ENCODE data around the gene ANKRD52. TPM values are rescaled to one million over a fixed set of nuclear protein-coding genes. Genes with fewer than 3 reads are reported as not detected.
A peak's percentile ranks its signal among the peaks of the same experiment; 100 is the strongest.

ANKRD52 gene
- total and polyA plus RNA-seq, 9 of the 15 experiments (the other 6 are each of a cell fraction or from before 2014, with no cell fraction given) = 0.52 to 46.8 (median 7.9) TPM

DNA sequence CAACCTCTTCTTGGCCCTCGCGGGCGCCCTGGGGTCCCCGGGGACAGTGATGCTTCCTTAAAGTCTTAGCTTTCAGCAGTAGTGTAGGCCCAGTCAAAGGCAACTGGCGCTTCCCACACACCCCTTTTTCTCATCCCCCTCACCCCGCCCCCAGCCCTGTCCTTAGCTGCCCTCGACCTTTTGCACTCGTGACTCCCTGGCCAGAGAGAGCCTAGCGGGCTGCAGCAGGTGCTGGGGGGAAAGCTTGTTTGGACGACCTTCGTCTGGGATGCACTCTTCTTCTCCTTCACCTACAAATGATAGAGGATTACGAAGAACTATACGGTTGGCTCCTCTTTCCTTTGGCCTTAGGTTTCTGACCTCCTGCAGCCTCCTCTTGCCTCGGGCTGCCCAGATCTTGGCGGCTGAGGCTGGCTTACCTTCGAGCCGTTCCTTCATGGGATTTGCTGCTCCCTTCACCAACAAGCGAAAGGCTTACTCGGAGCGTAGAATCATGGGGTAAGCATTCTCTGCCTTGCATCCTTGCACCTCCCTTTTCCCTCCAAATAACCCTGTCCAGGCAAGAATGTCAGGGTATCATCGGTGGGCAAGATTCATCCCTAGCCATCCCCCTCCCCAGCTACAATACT lies 9.4 kb upstream of the ANKRD52 start (continued):
- TF ChIP-seq, protein P1, sequence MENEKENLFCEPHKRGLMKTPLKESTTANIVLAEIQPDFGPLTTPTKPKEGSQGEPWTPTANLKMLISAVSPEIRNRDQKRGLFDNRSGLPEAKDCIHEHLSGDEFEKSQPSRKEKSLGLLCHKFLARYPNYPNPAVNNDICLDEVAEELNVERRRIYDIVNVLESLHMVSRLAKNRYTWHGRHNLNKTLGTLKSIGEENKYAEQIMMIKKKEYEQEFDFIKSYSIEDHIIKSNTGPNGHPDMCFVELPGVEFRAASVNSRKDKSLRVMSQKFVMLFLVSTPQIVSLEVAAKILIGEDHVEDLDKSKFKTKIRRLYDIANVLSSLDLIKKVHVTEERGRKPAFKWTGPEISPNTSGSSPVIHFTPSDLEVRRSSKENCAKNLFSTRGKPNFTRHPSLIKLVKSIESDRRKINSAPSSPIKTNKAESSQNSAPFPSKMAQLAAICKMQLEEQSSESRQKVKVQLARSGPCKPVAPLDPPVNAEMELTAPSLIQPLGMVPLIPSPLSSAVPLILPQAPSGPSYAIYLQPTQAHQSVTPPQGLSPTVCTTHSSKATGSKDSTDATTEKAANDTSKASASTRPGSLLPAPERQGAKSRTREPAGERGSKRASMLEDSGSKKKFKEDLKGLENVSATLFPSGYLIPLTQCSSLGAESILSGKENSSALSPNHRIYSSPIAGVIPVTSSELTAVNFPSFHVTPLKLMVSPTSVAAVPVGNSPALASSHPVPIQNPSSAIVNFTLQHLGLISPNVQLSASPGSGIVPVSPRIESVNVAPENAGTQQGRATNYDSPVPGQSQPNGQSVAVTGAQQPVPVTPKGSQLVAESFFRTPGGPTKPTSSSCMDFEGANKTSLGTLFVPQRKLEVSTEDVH (IDR thresholded peaks at IDR 0.05; ENCODE audit: low read depth, partially characterized antibody) = no peak
- TF ChIP-seq, protein P2, sequence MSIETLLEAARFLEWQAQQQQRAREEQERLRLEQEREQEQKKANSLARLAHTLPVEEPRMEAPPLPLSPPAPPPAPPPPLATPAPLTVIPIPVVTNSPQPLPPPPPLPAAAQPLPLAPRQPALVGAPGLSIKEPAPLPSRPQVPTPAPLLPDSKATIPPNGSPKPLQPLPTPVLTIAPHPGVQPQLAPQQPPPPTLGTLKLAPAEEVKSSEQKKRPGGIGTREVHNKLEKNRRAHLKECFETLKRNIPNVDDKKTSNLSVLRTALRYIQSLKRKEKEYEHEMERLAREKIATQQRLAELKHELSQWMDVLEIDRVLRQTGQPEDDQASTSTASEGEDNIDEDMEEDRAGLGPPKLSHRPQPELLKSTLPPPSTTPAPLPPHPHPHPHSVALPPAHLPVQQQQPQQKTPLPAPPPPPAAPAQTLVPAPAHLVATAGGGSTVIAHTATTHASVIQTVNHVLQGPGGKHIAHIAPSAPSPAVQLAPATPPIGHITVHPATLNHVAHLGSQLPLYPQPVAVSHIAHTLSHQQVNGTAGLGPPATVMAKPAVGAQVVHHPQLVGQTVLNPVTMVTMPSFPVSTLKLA (conservative IDR thresholded peaks at IDR 0.05) = no peak
- TF ChIP-seq, protein P3, sequence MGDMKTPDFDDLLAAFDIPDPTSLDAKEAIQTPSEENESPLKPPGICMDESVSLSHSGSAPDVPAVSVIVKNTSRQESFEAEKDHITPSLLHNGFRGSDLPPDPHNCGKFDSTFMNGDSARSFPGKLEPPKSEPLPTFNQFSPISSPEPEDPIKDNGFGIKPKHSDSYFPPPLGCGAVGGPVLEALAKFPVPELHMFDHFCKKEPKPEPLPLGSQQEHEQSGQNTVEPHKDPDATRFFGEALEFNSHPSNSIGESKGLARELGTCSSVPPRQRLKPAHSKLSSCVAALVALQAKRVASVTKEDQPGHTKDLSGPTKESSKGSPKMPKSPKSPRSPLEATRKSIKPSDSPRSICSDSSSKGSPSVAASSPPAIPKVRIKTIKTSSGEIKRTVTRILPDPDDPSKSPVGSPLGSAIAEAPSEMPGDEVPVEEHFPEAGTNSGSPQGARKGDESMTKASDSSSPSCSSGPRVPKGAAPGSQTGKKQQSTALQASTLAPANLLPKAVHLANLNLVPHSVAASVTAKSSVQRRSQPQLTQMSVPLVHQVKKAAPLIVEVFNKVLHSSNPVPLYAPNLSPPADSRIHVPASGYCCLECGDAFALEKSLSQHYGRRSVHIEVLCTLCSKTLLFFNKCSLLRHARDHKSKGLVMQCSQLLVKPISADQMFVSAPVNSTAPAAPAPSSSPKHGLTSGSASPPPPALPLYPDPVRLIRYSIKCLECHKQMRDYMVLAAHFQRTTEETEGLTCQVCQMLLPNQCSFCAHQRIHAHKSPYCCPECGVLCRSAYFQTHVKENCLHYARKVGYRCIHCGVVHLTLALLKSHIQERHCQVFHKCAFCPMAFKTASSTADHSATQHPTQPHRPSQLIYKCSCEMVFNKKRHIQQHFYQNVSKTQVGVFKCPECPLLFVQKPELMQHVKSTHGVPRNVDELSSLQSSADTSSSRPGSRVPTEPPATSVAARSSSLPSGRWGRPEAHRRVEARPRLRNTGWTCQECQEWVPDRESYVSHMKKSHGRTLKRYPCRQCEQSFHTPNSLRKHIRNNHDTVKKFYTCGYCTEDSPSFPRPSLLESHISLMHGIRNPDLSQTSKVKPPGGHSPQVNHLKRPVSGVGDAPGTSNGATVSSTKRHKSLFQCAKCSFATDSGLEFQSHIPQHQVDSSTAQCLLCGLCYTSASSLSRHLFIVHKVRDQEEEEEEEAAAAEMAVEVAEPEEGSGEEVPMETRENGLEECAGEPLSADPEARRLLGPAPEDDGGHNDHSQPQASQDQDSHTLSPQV (IDR thresholded peaks at IDR 0.05) = 0 out of 2 replicates have a peak, but pooled peaks have one; percentile 8
- TF ChIP-seq RFX5 (IDR thresholded peaks at IDR 0.05; ENCODE audit: low read depth, low read length) = no peak
- TF ChIP-seq TAF9B (IDR thresholded peaks at IDR 0.05; ENCODE audit: partially characterized antibody) = no peak
- TF ChIP-seq NFIC (IDR thresholded peaks at IDR 0.05) = no peak
- TF ChIP-seq ZNF57 (CRISPR knock-in tag; IDR thresholded peaks at IDR 0.05) = no peak
- TF ChIP-seq, protein P4, sequence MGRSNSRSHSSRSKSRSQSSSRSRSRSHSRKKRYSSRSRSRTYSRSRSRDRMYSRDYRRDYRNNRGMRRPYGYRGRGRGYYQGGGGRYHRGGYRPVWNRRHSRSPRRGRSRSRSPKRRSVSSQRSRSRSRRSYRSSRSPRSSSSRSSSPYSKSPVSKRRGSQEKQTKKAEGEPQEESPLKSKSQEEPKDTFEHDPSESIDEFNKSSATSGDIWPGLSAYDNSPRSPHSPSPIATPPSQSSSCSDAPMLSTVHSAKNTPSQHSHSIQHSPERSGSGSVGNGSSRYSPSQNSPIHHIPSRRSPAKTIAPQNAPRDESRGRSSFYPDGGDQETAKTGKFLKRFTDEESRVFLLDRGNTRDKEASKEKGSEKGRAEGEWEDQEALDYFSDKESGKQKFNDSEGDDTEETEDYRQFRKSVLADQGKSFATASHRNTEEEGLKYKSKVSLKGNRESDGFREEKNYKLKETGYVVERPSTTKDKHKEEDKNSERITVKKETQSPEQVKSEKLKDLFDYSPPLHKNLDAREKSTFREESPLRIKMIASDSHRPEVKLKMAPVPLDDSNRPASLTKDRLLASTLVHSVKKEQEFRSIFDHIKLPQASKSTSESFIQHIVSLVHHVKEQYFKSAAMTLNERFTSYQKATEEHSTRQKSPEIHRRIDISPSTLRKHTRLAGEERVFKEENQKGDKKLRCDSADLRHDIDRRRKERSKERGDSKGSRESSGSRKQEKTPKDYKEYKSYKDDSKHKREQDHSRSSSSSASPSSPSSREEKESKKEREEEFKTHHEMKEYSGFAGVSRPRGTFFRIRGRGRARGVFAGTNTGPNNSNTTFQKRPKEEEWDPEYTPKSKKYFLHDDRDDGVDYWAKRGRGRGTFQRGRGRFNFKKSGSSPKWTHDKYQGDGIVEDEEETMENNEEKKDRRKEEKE (IDR thresholded peaks at IDR 0.05; ENCODE audit: borderline replicate concordance in 1 of 2, control insufficient read depth in 1 of 2, low read depth in 2 of 2, low read length in 1 of 2) = no peak
- TF ChIP-seq MAZ (CRISPR knock-in tag; conservative IDR thresholded peaks at IDR 0.05 in 1 of 2, IDR thresholded peaks at IDR 0.05 in 1 of 2) = no peak
- peak; percentile 83 for TF ChIP-seq ESRRA (IDR thresholded peaks at IDR 0.05; ENCODE audit: borderline replicate concordance, low read depth)
- no peak for TF ChIP-seq SP2 (IDR thresholded peaks at IDR 0.05; ENCODE audit: extremely low read depth, low read depth, low read length, poor library complexity, severe bottlenecking)
- TF ChIP-seq LCOR (CRISPR knock-in tag; IDR thresholded peaks at IDR 0.05) = no peak
- no peak for TF ChIP-seq TGIF2 (CRISPR knock-in tag; IDR thresholded peaks at IDR 0.05)
- no peak for TF ChIP-seq ZNF764 (CRISPR knock-in tag; IDR thresholded peaks at IDR 0.05; ENCODE audit: low read depth)

All from K562 (cell line).